Neuronal stem cell (in vitro differentiated cells): ENCODE data around the gene TWNK.

Source experiments
- DNase-seq: peaks from one replicate; pipeline ENCODE4 v3.0.0-alpha.2; 2013; ENCODE audit warnings: low spot score
- H2AFZ ChIP-seq: one replicate; pipeline ENCODE4 v1.6.1; 2013; ENCODE audit warnings: mild to moderate bottlenecking, low read length, inconsistent platforms
- H2AK5ac ChIP-seq: 2 replicates; pipeline ENCODE4 v1.6.1; 2013; ENCODE audit warnings: low read depth, mild to moderate bottlenecking, inconsistent platforms, low read length, moderate library complexity, mixed read lengths
- H2BK120ac ChIP-seq: 2 replicates; pipeline ENCODE4 v1.6.1; 2013; ENCODE audit warnings: low read depth, mild to moderate bottlenecking, inconsistent platforms, low read length, moderate library complexity, mixed read lengths
- H2BK12ac ChIP-seq: one replicate; pipeline ENCODE4 v1.6.1; 2013; ENCODE audit warnings: low read length, inconsistent platforms
- H2BK15ac ChIP-seq: 2 replicates; pipeline ENCODE4 v1.6.1; 2013; ENCODE audit warnings: mild to moderate bottlenecking, low read length, inconsistent platforms, mixed read lengths
- H2BK5ac ChIP-seq: one replicate; pipeline ENCODE4 v1.6.1; 2013; ENCODE audit warnings: inconsistent platforms, mild to moderate bottlenecking, low read length, moderate library complexity
- H3K14ac ChIP-seq: one replicate; pipeline ENCODE4 v1.6.1; 2013; ENCODE audit warnings: low read length, inconsistent platforms
- H3K18ac ChIP-seq: 2 replicates; pipeline ENCODE4 v1.6.1; 2013; ENCODE audit warnings: low read length, inconsistent platforms
- H3K23ac ChIP-seq: 2 replicates; pipeline ENCODE4 v1.6.1; 2013; ENCODE audit warnings: low read depth, mild to moderate bottlenecking, mixed read lengths, low read length, inconsistent platforms; ENCODE audit not compliant: poor library complexity
- H3K27ac ChIP-seq: replicated peaks from 3 replicates; pipeline ENCODE4 v1.5.1; 2013; ENCODE audit warnings: low read length, inconsistent platforms
- H3K27me3 ChIP-seq, 3 experiments: 2 replicates each; pipeline ENCODE4 v1.6.1; 2013; ENCODE audit warnings: low read length in 3 of 3, mild to moderate bottlenecking in 2 of 3, inconsistent platforms in 1 of 3, low read depth in 1 of 3, mixed read lengths in 1 of 3, moderate library complexity in 1 of 3; ENCODE audit not compliant: control insufficient read depth in 3 of 3, insufficient read depth in 3 of 3
- H3K36me3 ChIP-seq, 2 donors: replicated peaks in 1 of 2; 2 replicates each; pipeline ENCODE4 v1.6.1; 2013; ENCODE audit warnings: low read length in 2 of 2; ENCODE audit not compliant: control insufficient read depth in 2 of 2, insufficient read depth in 2 of 2
- H3K4ac ChIP-seq: 2 replicates; pipeline ENCODE4 v1.6.1; 2013; ENCODE audit warnings: inconsistent platforms, mild to moderate bottlenecking, low read length, moderate library complexity
- H3K4me1 ChIP-seq, 2 donors: 1 replicate in 1 of 2; 2 replicates in 1 of 2; pipeline ENCODE4 v1.6.1; 2013; ENCODE audit warnings: low read length in 2 of 2, low read depth in 1 of 2; ENCODE audit not compliant: control insufficient read depth in 2 of 2, insufficient read depth in 1 of 2
- H3K4me2 ChIP-seq: one replicate; pipeline ENCODE4 v1.6.1; 2013; ENCODE audit warnings: mild to moderate bottlenecking, low read length, inconsistent platforms; ENCODE audit not compliant: insufficient read depth, poor library complexity, severe bottlenecking
- H3K4me3 ChIP-seq, 2 donors: 2 replicates each; pipeline ENCODE4 v1.5.1; 2013; ENCODE audit warnings: low read length in 2 of 2, mild to moderate bottlenecking in 2 of 2, inconsistent platforms in 1 of 2, moderate library complexity in 1 of 2
- H3K79me1 ChIP-seq: one replicate; pipeline ENCODE4 v1.6.1; 2013; ENCODE audit warnings: low read depth, mild to moderate bottlenecking, inconsistent platforms, low read length, moderate library complexity
- H3K9ac ChIP-seq: one replicate; pipeline ENCODE4 v1.6.1; 2013; ENCODE audit warnings: mild to moderate bottlenecking, low read depth, low read length, inconsistent platforms; ENCODE audit not compliant: poor library complexity
- H3K9me3 ChIP-seq, 2 donors: replicated peaks in 1 of 2; 2 replicates each; pipeline versions ENCODE3 to v1.6.1; 2013; ENCODE audit warnings: low read length in 2 of 2, mild to moderate bottlenecking in 2 of 2, inconsistent platforms in 1 of 2, low read depth in 1 of 2, mixed read lengths in 1 of 2, moderate library complexity in 1 of 2; ENCODE audit not compliant: control insufficient read depth in 2 of 2, insufficient read depth in 1 of 2
- H4K8ac ChIP-seq: one replicate; pipeline ENCODE4 v1.6.1; 2013; ENCODE audit warnings: low read depth, mild to moderate bottlenecking, inconsistent platforms, low read length, moderate library complexity
- H4K91ac ChIP-seq: one replicate; pipeline ENCODE4 v1.6.1; 2013; ENCODE audit warnings: low read length, low read depth, mild to moderate bottlenecking, inconsistent platforms; ENCODE audit not compliant: poor library complexity
- WGBS, 2 donors: extraction: QIAGEN DNeasy Blood & Tissue Kit; methylation state at CpG; one replicate each; pipeline ENCODE4 v1.1.7; 2013; ENCODE audit warnings: missing lambda C conversion rate in 2 of 2, mixed read lengths in 1 of 2; ENCODE audit not compliant: insufficient read length in 2 of 2, insufficient replicate concordance in 1 of 2; ENCODE audit errors: extremely low coverage in 2 of 2; 5-methylcytosine and 5-hydroxymethylcytosine counted together

The TWNK gene

GRCh38 chr10:100970076-100970913 lies 17.0 kb upstream of the TWNK start:
- H3K27me3 ChIP-seq: peaks cover 0 to 5% (median 0%) of the 10 kb centered on the region in 3 experiments
- peak overlapping the region; percentile 46 for H3K23ac ChIP-seq
- peak overlapping the region; percentile 79 for H3K4me2 ChIP-seq
- peaks cover 2 to 19% of the 10 kb centered on the region in 2 donors for H3K36me3 ChIP-seq
- H3K4me3 ChIP-seq: peak overlapping the region; percentile 47 to 85
- no peak overlapping the region for H2BK12ac ChIP-seq
- H4K8ac ChIP-seq: no peak overlapping the region
- peak overlapping the region; percentile 95 for H3K18ac ChIP-seq
- peak overlapping the region; percentile 93 for H2AFZ ChIP-seq
- no peak overlapping the region for H2BK5ac ChIP-seq
- peak overlapping the region; percentile 47 for H3K9ac ChIP-seq
- peaks cover 3% of the 10 kb centered on the region for H3K79me1 ChIP-seq
- H3K4ac ChIP-seq: no peak overlapping the region
- no CpG with 5 or more reads among the region's 13 CpGs for WGBS, 2 donors
- no peak overlapping the region for H2BK120ac ChIP-seq
- DNase-seq: no peak
- H2BK15ac ChIP-seq: no peak overlapping the region
- peaks cover 2 to 18% of the 10 kb centered on the region in 2 donors for H3K4me1 ChIP-seq
- no peak overlapping the region for H4K91ac ChIP-seq
- no peaks in the 10 kb centered on the region for H3K9me3 ChIP-seq
- H3K27ac ChIP-seq: no peak overlapping the region
- H2AK5ac ChIP-seq: no peak overlapping the region
- peak overlapping the region; percentile 73 for H3K14ac ChIP-seq

DNA sequence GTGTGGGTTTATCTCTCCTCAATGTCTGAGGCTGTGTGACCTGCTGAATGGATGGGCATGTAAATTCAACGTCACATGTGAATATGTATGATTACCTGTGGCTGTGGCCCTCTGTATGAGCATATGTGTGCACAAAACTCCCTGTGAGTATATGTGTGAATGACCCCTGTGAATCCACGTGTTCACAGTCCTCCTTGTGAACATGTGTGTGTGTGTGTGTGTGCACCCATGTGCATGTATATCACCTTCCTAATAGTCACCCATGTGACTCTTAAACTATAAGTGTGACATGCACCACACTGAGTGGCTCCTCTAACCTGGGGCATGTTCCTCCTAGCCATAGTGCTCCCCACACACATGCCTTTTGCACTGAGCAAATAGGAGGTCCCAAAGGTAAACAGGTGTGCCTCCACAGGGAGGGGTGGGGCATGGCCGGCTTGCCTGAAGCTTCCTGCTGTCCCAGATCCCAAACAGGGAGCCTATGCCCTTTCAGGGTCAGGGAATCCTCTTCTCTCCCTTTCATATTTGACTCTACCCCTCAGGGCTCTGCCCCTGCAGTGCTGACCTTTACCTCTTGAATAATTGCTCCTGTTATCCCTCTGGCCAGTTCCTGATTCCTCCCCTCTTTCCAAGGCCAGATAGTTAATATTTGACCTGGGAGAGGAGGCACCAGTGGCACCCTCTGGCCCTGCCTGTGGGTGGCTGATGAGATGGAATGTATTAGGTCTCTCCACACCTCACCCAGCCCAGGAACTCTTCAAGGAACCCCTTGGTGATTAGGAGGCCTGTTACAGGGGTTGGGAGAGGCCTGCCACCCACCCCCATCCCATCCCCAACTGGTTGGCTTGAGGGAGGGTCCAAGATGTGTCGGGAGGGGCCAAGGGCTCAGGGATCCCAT lies 16.2 kb upstream of the TWNK start:
- no peak overlapping the region for H4K91ac ChIP-seq
- no peak overlapping the region for H3K9ac ChIP-seq
- no peak overlapping the region for H2BK12ac ChIP-seq
- H4K8ac ChIP-seq: no peak overlapping the region
- H3K9me3 ChIP-seq: no peaks in the 10 kb centered on the region
- peaks cover 0 to 11% of the 10 kb centered on the region in 2 donors for H3K36me3 ChIP-seq
- H3K4me1 ChIP-seq: peaks cover 2 to 18% of the 10 kb centered on the region in 2 donors
- no peak overlapping the region for H3K4me3 ChIP-seq
- H3K27me3 ChIP-seq: peaks cover 0 to 5% (median 0%) of the 10 kb centered on the region in 3 experiments
- WGBS, 2 donors: no CpG with 5 or more reads among the region's 4 CpGs
- H2BK120ac ChIP-seq: no peak overlapping the region
- no peak for DNase-seq
- H2AK5ac ChIP-seq: no peak overlapping the region
- H3K14ac ChIP-seq: no peak overlapping the region
- no peak overlapping the region for H3K23ac ChIP-seq
- H3K4ac ChIP-seq: no peak overlapping the region
- peaks cover 3% of the 10 kb centered on the region for H3K79me1 ChIP-seq
- no peak overlapping the region for H3K4me2 ChIP-seq
- no peak overlapping the region for H2BK5ac ChIP-seq
- no peak overlapping the region for H3K18ac ChIP-seq
- no peak overlapping the region for H3K27ac ChIP-seq
- no peak overlapping the region for H2AFZ ChIP-seq
- H2BK15ac ChIP-seq: no peak overlapping the region

DNA sequence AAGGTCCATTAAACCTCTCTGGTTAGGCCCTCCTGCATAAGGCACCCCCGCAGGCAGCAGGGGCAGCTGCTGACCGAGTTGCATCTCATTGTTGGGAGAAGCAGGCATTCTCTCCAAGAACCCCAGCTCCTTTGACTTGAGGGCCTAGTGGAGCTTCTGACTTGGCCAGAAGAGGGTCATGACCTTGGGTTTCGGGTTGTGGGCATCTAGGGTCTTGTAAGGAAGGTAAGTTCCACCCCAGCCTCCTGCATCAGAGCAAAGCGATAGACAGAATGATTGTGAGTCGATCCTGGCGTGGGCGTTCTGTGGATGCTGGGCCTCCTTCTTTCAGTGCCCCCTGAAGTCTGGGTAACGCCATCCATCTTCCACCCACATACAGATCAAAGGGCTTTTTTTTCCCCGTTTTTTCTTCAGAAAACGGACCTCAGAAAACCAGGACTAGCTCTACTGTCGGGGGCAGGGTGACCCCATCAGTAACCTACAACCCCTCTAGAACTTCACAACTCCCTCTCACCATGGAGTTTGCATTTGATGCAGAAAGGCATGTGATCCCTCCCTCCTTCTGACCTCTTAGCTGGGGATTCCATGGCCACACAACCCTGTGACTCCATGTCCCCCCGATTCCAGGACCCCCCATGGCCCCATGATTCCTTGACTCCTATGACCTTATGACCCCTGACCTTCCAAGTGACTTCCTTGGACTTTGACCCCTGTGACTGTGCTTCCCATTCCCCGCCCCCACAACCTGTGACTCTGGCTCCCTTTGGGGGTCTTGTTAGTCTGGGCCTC lies 15.0 kb upstream of the TWNK start:
- peaks cover 3% of the 10 kb centered on the region for H3K79me1 ChIP-seq
- H3K14ac ChIP-seq: no peak overlapping the region
- H3K4me2 ChIP-seq: no peak overlapping the region
- no peak overlapping the region for H3K4me3 ChIP-seq
- no peak overlapping the region for H3K18ac ChIP-seq
- H2AFZ ChIP-seq: no peak overlapping the region
- H3K9ac ChIP-seq: no peak overlapping the region
- H3K36me3 ChIP-seq: peaks cover under 1 to 1% of the 10 kb centered on the region in 2 donors
- no peak overlapping the region for H2BK120ac ChIP-seq
- no CpG with 5 or more reads among the region's 13 CpGs for WGBS, 2 donors
- H3K4ac ChIP-seq: no peak overlapping the region
- H3K27me3 ChIP-seq: peaks cover 0 to 5% (median 0%) of the 10 kb centered on the region in 3 experiments
- H4K8ac ChIP-seq: no peak overlapping the region
- DNase-seq: no peak
- H3K27ac ChIP-seq: no peak overlapping the region
- H4K91ac ChIP-seq: no peak overlapping the region
- no peak overlapping the region for H2BK15ac ChIP-seq
- H3K9me3 ChIP-seq: no peaks in the 10 kb centered on the region
- H3K23ac ChIP-seq: no peak overlapping the region
- H2BK12ac ChIP-seq: no peak overlapping the region
- peaks cover 2 to 18% of the 10 kb centered on the region in 2 donors for H3K4me1 ChIP-seq
- no peak overlapping the region for H2BK5ac ChIP-seq
- H2AK5ac ChIP-seq: peak overlapping the region; percentile 26
